K562 (cell line): Measurements from ENCODE around the gene MME. TPM values are rescaled to one million over a fixed set of nuclear protein-coding genes. Genes with fewer than 3 reads are reported as not detected.

ENCODE experiments used
- BRD4 ChIP-seq: fragments of 200-600 bp; sonication (generic); IDR thresholded peaks from 2 replicates; pipeline ENCODE4 v1.6.1; 2017; ENCODE audit warnings: inconsistent platforms
- CBFB ChIP-seq: sonication (generic); formaldehyde crosslinking; IDR thresholded peaks from 2 replicates; pipeline ENCODE4 v1.4.0; 2020; ENCODE audit warnings: mild to moderate bottlenecking, missing genetic modification reagents
- CREB1 ChIP-seq, 2 experiments: sonication (generic) in 1 of 2; formaldehyde crosslinking in 1 of 2; IDR thresholded peaks; 2 replicates each; pipeline versions ENCODE4 v1.6.1 to v1.8.0; 2012 to 2022; ENCODE audit warnings: inconsistent platforms in 1 of 2, mild to moderate bottlenecking in 1 of 2, missing genetic modification reagents in 1 of 2, moderate library complexity in 1 of 2
- GATA2 ChIP-seq: sonication (generic); formaldehyde crosslinking; IDR thresholded peaks from 2 replicates; pipeline ENCODE4 v1.4.0; 2020; ENCODE audit warnings: mild to moderate bottlenecking, missing genetic modification reagents
- HDGF ChIP-seq: fragments of 450-650 bp; IDR thresholded peaks from 2 replicates; pipeline ENCODE4 v1.6.1; 2016
- HNRNPLL ChIP-seq: fragments of 200-400 bp; formaldehyde crosslinking; IDR thresholded peaks from 2 replicates; pipeline ENCODE4 v1.6.1; 2017; ENCODE audit warnings: low read length, low read depth, mild to moderate bottlenecking; ENCODE audit not compliant: poor library complexity, severe bottlenecking
- IRF9 ChIP-seq: fragments of 450-650 bp; IDR thresholded peaks from 2 replicates; pipeline ENCODE4 v1.6.1; 2016; ENCODE audit warnings: missing biosample characterization, missing genetic modification characterization
- LEF1 ChIP-seq: fragments of 450-650 bp; IDR thresholded peaks from 2 replicates; pipeline ENCODE4 v1.6.1; 2016; ENCODE audit warnings: mild to moderate bottlenecking
- MAFF ChIP-seq: IDR thresholded peaks from 2 replicates; pipeline ENCODE4 v1.6.1; 2012; ENCODE audit warnings: low read length, improper control_type of control experiment
- MAFG ChIP-seq: fragments of 450-650 bp; conservative IDR thresholded peaks from 2 replicates; pipeline ENCODE4 v1.6.1; 2016; ENCODE audit warnings: missing genetic modification characterization, missing compliant biosample characterization
- MEIS2 ChIP-seq: fragments of 450-650 bp; IDR thresholded peaks from 2 replicates; pipeline ENCODE4 v1.6.1; 2014; ENCODE audit warnings: mild to moderate bottlenecking; ENCODE audit not compliant: partially characterized antibody
- MTA2 ChIP-seq: fragments of 450-650 bp; IDR thresholded peaks from 2 replicates; pipeline ENCODE4 v1.6.1; 2016; ENCODE audit warnings: low read depth
- PTTG1 ChIP-seq: fragments of 450-650 bp; IDR thresholded peaks from 2 replicates; pipeline ENCODE4 v1.6.1; 2016; ENCODE audit warnings: low read depth, mild to moderate bottlenecking, missing genetic modification characterization, missing compliant biosample characterization
- RBM14 ChIP-seq: fragments of 200-400 bp; formaldehyde crosslinking; IDR thresholded peaks from 2 replicates; pipeline ENCODE4 v1.6.1; 2018; ENCODE audit warnings: low read depth, mild to moderate bottlenecking, low read length, moderate library complexity, borderline replicate concordance; ENCODE audit not compliant: insufficient read depth
- RBM22 ChIP-seq: fragments of 200-400 bp; formaldehyde crosslinking; IDR thresholded peaks from 2 replicates; pipeline ENCODE4 v1.6.1; 2018; ENCODE audit warnings: low read length, low read depth; ENCODE audit not compliant: poor library complexity, severe bottlenecking
- RBM25 ChIP-seq: fragments of 200-400 bp; formaldehyde crosslinking; IDR thresholded peaks from 2 replicates; pipeline ENCODE4 v1.6.1; 2018; ENCODE audit warnings: low read length, low read depth, moderate library complexity; ENCODE audit not compliant: severe bottlenecking
- SMAD4 ChIP-seq: fragments of 250-450 bp; sonication (Bioruptor Pico); conservative IDR thresholded peaks from 2 replicates; pipeline ENCODE4 v1.8.0; 2021; ENCODE audit warnings: inconsistent platforms, mild to moderate bottlenecking, moderate library complexity
- STAT5A ChIP-seq: IDR thresholded peaks from 2 replicates; pipeline ENCODE4 v1.6.1; 2012; ENCODE audit warnings: low read length, inconsistent platforms, borderline replicate concordance
- SUPT5H ChIP-seq: fragments of 450-650 bp; IDR thresholded peaks from 2 replicates; pipeline ENCODE4 v1.6.1; 2016
- TCF15 ChIP-seq: fragments of 250-450 bp; sonication (Bioruptor Pico); IDR thresholded peaks from 2 replicates; pipeline ENCODE4 v1.8.0; 2022; ENCODE audit warnings: moderate library complexity, mild to moderate bottlenecking, inconsistent platforms
- TFAP4 ChIP-seq: sonication (generic); formaldehyde crosslinking; IDR thresholded peaks from 2 replicates; pipeline ENCODE4 v1.8.0; 2022; ENCODE audit warnings: missing genetic modification reagents, mild to moderate bottlenecking, moderate library complexity, borderline replicate concordance
- ZHX1 ChIP-seq: fragments of 150-350 bp; conservative IDR thresholded peaks from 2 replicates; pipeline ENCODE4 v1.6.1; 2014; ENCODE audit warnings: low read length
- ZNF143 ChIP-seq: sonication (generic); formaldehyde crosslinking; IDR thresholded peaks from 2 replicates; pipeline ENCODE4 v1.9.0; 2022; ENCODE audit warnings: mild to moderate bottlenecking, missing genetic modification reagents
- ZNF263 ChIP-seq: sonication (generic); formaldehyde crosslinking; IDR thresholded peaks from 2 replicates; pipeline ENCODE4 v1.8.0; 2022; ENCODE audit warnings: mild to moderate bottlenecking, missing genetic modification reagents, borderline replicate concordance
- ZNF274 ChIP-seq: IDR thresholded peaks from 2 replicates; pipeline ENCODE4 v1.6.1; 2011; ENCODE audit warnings: low read depth, mild to moderate bottlenecking, low read length, moderate library complexity, borderline replicate concordance
- ZNF668 ChIP-seq: fragments of 250-450 bp; sonication (Bioruptor Pico); IDR thresholded peaks from 2 replicates; pipeline ENCODE4 v1.8.0; 2022; ENCODE audit warnings: mild to moderate bottlenecking, inconsistent platforms
- polyA plus RNA-seq, 8 experiments: library from polyadenylated mRNA; depleted of rRNA in 4 of 8; stranded (reverse) in 5 of 8; unstranded in 3 of 8; fragments of >200 nt; fragmentation: Nextera tagmentation in 2 of 8; fragmentation: Illumina TruSeq in 1 of 8; extraction: Ambion mirVana in 2 of 8; extraction: Trizol in 1 of 8; gene quantifications; 2 replicates each; pipeline versions ENCODE4 v1.2.1 to v1.2.3, GENCODE V29; 2011 to 2014; ENCODE audit warnings: inconsistent platforms in 1 of 8, missing spikeins in 1 of 8
- total RNA-seq, 7 experiments: library from RNA; depleted of rRNA in 6 of 7; stranded (reverse); fragments of >200 nt in 6 of 7; fragmentation: Illumina TruSeq in 2 of 7; extraction: Trizol in 2 of 7; gene quantifications; 2 replicates each; pipeline versions ENCODE4 v1.2.1 to v1.2.3, GENCODE V29; 2011 to 2021; ENCODE audit warnings: low replicate concordance in 1 of 7

Gene MME
- total and polyA plus RNA-seq, 9 of the 15 experiments (the other 6 are each of a cell fraction or from before 2014, with no cell fraction given), result 0.80 to 8.6 (median 2.5) TPM

- TF ChIP-seq MAFF (no peak; the same call in 1 of the 2 replicates), SMAD4 (CRISPR knock-in tag) (no peak; the same call in 1 of the 2 replicates), TCF15 (CRISPR knock-in tag) (no peak), HNRNPLL (no peak), RBM22 (no peak), BRD4 (no peak), CREB1 (IDR thresholded peaks at IDR 0.05) (0 out of 2 replicates have a peak, but pooled peaks have one; percentile 40), CREB1 (CRISPR knock-in tag; IDR thresholded peaks at IDR 0.05) (no peak), IRF9 (tag) (no peak), TFAP4 (CRISPR knock-in tag) (no peak), RBM25 (no peak), MAFG (tag) (no peak), SUPT5H (no peak), ZNF143 (CRISPR knock-in tag) (no peak), LEF1 (no peak; the same call in 1 of the 2 replicates), GATA2 (peak; percentile 87), STAT5A (peak; percentile 88), MTA2 (peak; percentile 88), ZNF668 (CRISPR knock-in tag) (no peak), RBM14 (no peak), ZNF263 (CRISPR knock-in tag) (no peak), ZNF274 (no peak), CBFB (CRISPR knock-in tag) (no peak), ZHX1 (no peak), HDGF (no peak), PTTG1 (no peak), MEIS2 (peak; percentile 87)
These were observed 99.3 kb downstream of the MME start (continued) for GRCh38 chr3:155179437-155179827.
